ENCODE data around the gene CDRT4.
"Not testable (repeated sequence)": the region's sequence is repeated elsewhere in the genome, so short reads cannot be mapped to it uniquely, and the experiment has no call there.

CDRT4 gene

GRCh38 chr17:15456972-15457722 is 10.3 kb downstream of the CDRT4 start:
- DNase-seq (ENCODE audit: low read depth): peak; percentile 94

- no peak for DNase-seq (ENCODE audit: low read depth)
These were observed 10.9 kb downstream of the CDRT4 start for GRCh38 chr17:15456496-15456895.

GRCh38 chr17:15454346-15454745 is 13.1 kb downstream of the CDRT4 start:
- no peak for DNase-seq (ENCODE audit: low read depth)

- no peak for DNase-seq (ENCODE audit: low read depth)
These were observed 13.6 kb downstream of the CDRT4 start for GRCh38 chr17:15453782-15454181.

- DNase-seq (ENCODE audit: low read depth): peak; percentile 54
These were observed 14.2 kb downstream of the CDRT4 start for GRCh38 chr17:15453246-15453645.

GRCh38 chr17:15452746-15453145 is 14.7 kb downstream of the CDRT4 start:
- no peak for DNase-seq (ENCODE audit: low read depth)

- no peak for DNase-seq (ENCODE audit: low read depth)
These were observed 15.7 kb downstream of the CDRT4 start for GRCh38 chr17:15451680-15452079.

- no peak for DNase-seq (ENCODE audit: low read depth)
These were observed 18.9 kb downstream of the CDRT4 start for GRCh38 chr17:15448580-15448956.

- no peak for DNase-seq (ENCODE audit: low read depth)
These were observed 19.4 kb downstream of the CDRT4 start for GRCh38 chr17:15447928-15448579.

- no peak for DNase-seq (ENCODE audit: low read depth)
These were observed 21.4 kb downstream of the CDRT4 start for GRCh38 chr17:15446036-15446435.

- DNase-seq (ENCODE audit: low read depth): no peak
These were observed 22.6 kb downstream of the CDRT4 start for GRCh38 chr17:15444805-15445204.

- DNase-seq (ENCODE audit: low read depth): no peak
These were observed 24.9 kb downstream of the CDRT4 start for GRCh38 chr17:15442311-15443180.

GRCh38 chr17:15441315-15441714 is 26.1 kb downstream of the CDRT4 start:
- no peak for DNase-seq (ENCODE audit: low read depth)

- DNase-seq (ENCODE audit: low read depth): no peak
These were observed 27.1 kb downstream of the CDRT4 start for GRCh38 chr17:15440347-15440746.

- DNase-seq (ENCODE audit: low read depth): not testable (repeated sequence)
These were observed 28.0 kb downstream of the CDRT4 start for GRCh38 chr17:15439205-15439985.

GRCh38 chr17:15438491-15439105 is 28.8 kb downstream of the CDRT4 start:
- DNase-seq (ENCODE audit: low read depth): no peak

GRCh38 chr17:15437303-15437635 is 30.2 kb downstream of the CDRT4 start:
- no peak for DNase-seq (ENCODE audit: low read depth)

- no peak for DNase-seq (ENCODE audit: low read depth)
These were observed 30.7 kb downstream of the CDRT4 start for GRCh38 chr17:15436473-15437302.

- no peak for DNase-seq (ENCODE audit: low read depth)
These were observed 32.5 kb downstream of the CDRT4 start for GRCh38 chr17:15434956-15435355.

- no peak for DNase-seq (ENCODE audit: low read depth)
These were observed 34.4 kb downstream of the CDRT4 start for GRCh38 chr17:15432807-15433611.

Measured in GM04503 (cell line).